GM12891 (cell line): ENCODE results near the gene PHF21A.

Experiments
- POLR2AphosphoS5 ChIP-seq: IDR thresholded peaks from 2 replicates; pipeline ENCODE4 v1.6.1; 2011; ENCODE audit warnings: low read depth, low read length, control low read depth
- SPI1 ChIP-seq: IDR thresholded peaks from 2 replicates; pipeline ENCODE4 v1.6.1; 2011; ENCODE audit warnings: low read depth, low read length, control low read depth
- TAF1 ChIP-seq: IDR thresholded peaks from 2 replicates; pipeline ENCODE4 v1.6.1; 2011; ENCODE audit warnings: low read depth, low read length, control low read depth

DNA sequence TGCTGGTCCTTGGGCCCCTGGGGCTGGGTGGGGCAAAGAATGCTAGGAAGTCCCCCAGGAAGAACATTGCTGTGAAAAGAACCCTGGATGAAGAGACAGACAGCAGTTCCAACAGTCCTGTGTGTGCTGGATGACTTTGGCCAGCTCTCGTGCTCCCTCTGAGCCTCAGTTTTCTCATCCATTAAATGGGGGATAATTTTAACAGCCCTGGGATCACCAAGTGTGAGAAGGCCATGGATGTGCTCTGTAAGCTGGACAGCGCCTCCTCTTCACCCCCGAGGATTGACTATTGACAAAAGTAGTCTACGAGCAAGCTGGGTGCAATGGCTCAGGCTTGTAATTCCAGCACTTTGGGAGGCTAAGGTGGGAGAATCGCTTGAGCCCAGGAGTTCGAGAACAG lies 196.3 kb downstream of the PHF21A start:
- TF ChIP-seq SPI1 (no peak), POLR2AphosphoS5 (no peak), TAF1 (no peak)
